Activated T-helper 17 cell treated with anti-CD3 and anti-CD28 coated beads, Interleukin-2, amount 50 U/mL, for 72 hours (primary cell): Measurements from ENCODE around the gene SLC30A7. TPM values are rescaled to one million over a fixed set of nuclear protein-coding genes. Genes with fewer than 3 reads are reported as not detected.
A peak's percentile ranks its signal among the peaks of the same experiment; 100 is the strongest.

ENCODE experiments used
- ATAC-seq: fragments of 150-1000 bp; cut with Tn5 transposase; replicated peaks from 2 replicates; pipeline ENCODE4 v1.10.0; 2021; ENCODE audit warnings: mild to moderate bottlenecking, moderate library complexity
- H3K27ac Mint-ChIP-seq: one replicate; pipeline ENCODE4 v1.8.0; 2022; ENCODE audit warnings: mixed read lengths
- H3K27me3 Mint-ChIP-seq: one replicate; pipeline ENCODE4 v1.8.0; 2022; ENCODE audit warnings: mixed read lengths
- H3K36me3 Mint-ChIP-seq: one replicate; pipeline ENCODE4 v1.8.0; 2022; ENCODE audit warnings: low read depth, mild to moderate bottlenecking, mixed read lengths
- H3K4me1 Mint-ChIP-seq: one replicate; pipeline ENCODE4 v1.8.0; 2022; ENCODE audit warnings: mixed read lengths
- H3K4me3 Mint-ChIP-seq: one replicate; pipeline ENCODE4 v1.8.0; 2022; ENCODE audit warnings: mild to moderate bottlenecking, mixed read lengths
- H3K9me3 Mint-ChIP-seq: one replicate; pipeline ENCODE4 v1.8.0; 2022; ENCODE audit warnings: mixed read lengths
- total RNA-seq, 2 donors: library from RNA; stranded (reverse); gene quantifications; one replicate each; pipeline ENCODE4 v1.2.3, GENCODE V29; 2022

SLC30A7 gene
- total RNA-seq, 2 donors from 2014 or later, result 39.1 to 51.6 TPM

- peaks cover 4% of the 10 kb centered on the region for H3K9me3 Mint-ChIP-seq
- peaks cover 16% of the 10 kb centered on the region for H3K4me1 Mint-ChIP-seq
- no peak overlapping the region for H3K4me3 Mint-ChIP-seq
- H3K27me3 Mint-ChIP-seq, result no peaks in the 10 kb centered on the region
- ATAC-seq, result peak; percentile 38
- H3K36me3 Mint-ChIP-seq, result peaks cover 50% of the 10 kb centered on the region
- no peak overlapping the region for H3K27ac Mint-ChIP-seq
Observed at GRCh38 chr1:101002551-101002950, 106.7 kb downstream of the SLC30A7 start.

- no peak for ATAC-seq
- H3K27ac Mint-ChIP-seq, result no peak overlapping the region
Observed at GRCh38 chr1:101003012-101003650, 107.2 kb downstream of the SLC30A7 start.

GRCh38 chr1:101004061-101004460 is 108.2 kb downstream of the SLC30A7 start:
- Mint-ChIP-seq H3K9me3 (peaks cover 9% of the 10 kb centered on the region), H3K4me3 (no peak overlapping the region), H3K4me1 (peaks cover 16% of the 10 kb centered on the region), H3K36me3 (peaks cover 45% of the 10 kb centered on the region), H3K27me3 (no peaks in the 10 kb centered on the region), H3K27ac (no peak overlapping the region)
- ATAC-seq, result no peak

More at GRCh38 chr1:101003012-101003650, 107.2 kb downstream of the SLC30A7 start:
- H3K27me3 Mint-ChIP-seq, result no peaks in the 10 kb centered on the region
- H3K36me3 Mint-ChIP-seq, result peaks cover 46% of the 10 kb centered on the region
- no peak overlapping the region for H3K4me3 Mint-ChIP-seq
- H3K4me1 Mint-ChIP-seq, result peaks cover 16% of the 10 kb centered on the region
- H3K9me3 Mint-ChIP-seq, result peaks cover 4% of the 10 kb centered on the region

GRCh38 chr1:101004670-101005069 is 108.8 kb downstream of the SLC30A7 start:
- Mint-ChIP-seq H3K36me3 (peaks cover 48% of the 10 kb centered on the region), H3K4me3 (no peak overlapping the region), H3K9me3 (peaks cover 9% of the 10 kb centered on the region), H3K27ac (no peak overlapping the region), H3K27me3 (no peaks in the 10 kb centered on the region), H3K4me1 (peaks cover 16% of the 10 kb centered on the region)
- no peak for ATAC-seq

GRCh38 chr1:101005183-101005582 is 109.3 kb downstream of the SLC30A7 start:
- peak overlapping the region; percentile 20 for H3K27ac Mint-ChIP-seq
- H3K4me3 Mint-ChIP-seq, result peak overlapping the region; percentile 32
- no peaks in the 10 kb centered on the region for H3K27me3 Mint-ChIP-seq
- no peak for ATAC-seq
- peaks cover 9% of the 10 kb centered on the region for H3K9me3 Mint-ChIP-seq
- H3K36me3 Mint-ChIP-seq, result peaks cover 50% of the 10 kb centered on the region
- peaks cover 16% of the 10 kb centered on the region for H3K4me1 Mint-ChIP-seq

- Mint-ChIP-seq H3K4me3 (peak overlapping the region; percentile 32), H3K9me3 (peaks cover 9% of the 10 kb centered on the region), H3K27me3 (no peaks in the 10 kb centered on the region), H3K36me3 (peaks cover 50% of the 10 kb centered on the region), H3K4me1 (peaks cover 15% of the 10 kb centered on the region), H3K27ac (peak overlapping the region; percentile 31)
- ATAC-seq, result peak; percentile 61
Observed at GRCh38 chr1:101005871-101006270, 110.0 kb downstream of the SLC30A7 start.

- Mint-ChIP-seq H3K4me3 (peak overlapping the region; percentile 32), H3K27ac (peak overlapping the region; percentile 31), H3K27me3 (no peaks in the 10 kb centered on the region), H3K4me1 (peaks cover 12% of the 10 kb centered on the region), H3K36me3 (peaks cover 45% of the 10 kb centered on the region), H3K9me3 (peaks cover 9% of the 10 kb centered on the region)
- peak; percentile 69 for ATAC-seq
Observed at GRCh38 chr1:101006553-101006952, 110.7 kb downstream of the SLC30A7 start.

- Mint-ChIP-seq H3K4me3 (no peak overlapping the region), H3K36me3 (peaks cover 56% of the 10 kb centered on the region), H3K9me3 (peaks cover 9% of the 10 kb centered on the region), H3K27me3 (no peaks in the 10 kb centered on the region), H3K4me1 (peaks cover 12% of the 10 kb centered on the region), H3K27ac (no peak overlapping the region)
- ATAC-seq, result no peak
Observed at GRCh38 chr1:101008229-101008834, 112.4 kb downstream of the SLC30A7 start.

- Mint-ChIP-seq H3K27ac (no peak overlapping the region), H3K9me3 (peaks cover under 1% of the 10 kb centered on the region), H3K4me3 (no peak overlapping the region), H3K36me3 (peaks cover 83% of the 10 kb centered on the region), H3K4me1 (no peaks in the 10 kb centered on the region), H3K27me3 (no peaks in the 10 kb centered on the region)
- ATAC-seq, result no peak
Observed at GRCh38 chr1:101013776-101014175, 117.9 kb downstream of the SLC30A7 start.

- H3K36me3 Mint-ChIP-seq, result peaks cover 92% of the 10 kb centered on the region
- no peak overlapping the region for H3K4me3 Mint-ChIP-seq
- ATAC-seq, result no peak
- H3K9me3 Mint-ChIP-seq, result no peaks in the 10 kb centered on the region
- H3K27ac Mint-ChIP-seq, result no peak overlapping the region
- H3K4me1 Mint-ChIP-seq, result peaks cover 11% of the 10 kb centered on the region
- no peaks in the 10 kb centered on the region for H3K27me3 Mint-ChIP-seq
Observed at GRCh38 chr1:101017448-101017847, 121.6 kb downstream of the SLC30A7 start.

- Mint-ChIP-seq H3K4me3 (no peak overlapping the region), H3K4me1 (peaks cover 25% of the 10 kb centered on the region), H3K27me3 (no peaks in the 10 kb centered on the region), H3K36me3 (peaks cover 70% of the 10 kb centered on the region), H3K27ac (no peak overlapping the region), H3K9me3 (no peaks in the 10 kb centered on the region)
- no peak for ATAC-seq
Observed at GRCh38 chr1:101022294-101022693, 126.4 kb downstream of the SLC30A7 start.

GRCh38 chr1:101025283-101025656 is 129.4 kb downstream of the SLC30A7 start:
- no peaks in the 10 kb centered on the region for H3K27me3 Mint-ChIP-seq
- peak; percentile 49 for ATAC-seq
- H3K4me1 Mint-ChIP-seq, result peaks cover 35% of the 10 kb centered on the region
- H3K27ac Mint-ChIP-seq, result peak overlapping the region; percentile 91
- peak overlapping the region; percentile 92 for H3K4me3 Mint-ChIP-seq
- peaks cover 69% of the 10 kb centered on the region for H3K36me3 Mint-ChIP-seq
- H3K9me3 Mint-ChIP-seq, result no peaks in the 10 kb centered on the region

GRCh38 chr1:101025657-101026429 is 130.0 kb downstream of the SLC30A7 start, which contains the start of gene DPH5:
Gene DPH5 (minus strand): TSS chr1:101025784. CDS start chr1:101025443, 341 bp downstream.
- Mint-ChIP-seq H3K4me1 (peaks cover 30% of the 10 kb centered on the region), H3K27ac (peak within 1 kb of the TSS; percentile 91), H3K36me3 (peaks cover 65% of the 10 kb centered on the region), H3K4me3 (peak within 1 kb of the TSS; percentile 92), H3K9me3 (no peaks in the 10 kb centered on the region), H3K27me3 (no peaks in the 10 kb centered on the region)
- ATAC-seq, result peak; percentile 92

GRCh38 chr1:101026430-101026788 is 130.5 kb downstream of the SLC30A7 start:
- no peaks in the 10 kb centered on the region for H3K9me3 Mint-ChIP-seq
- peaks cover 33% of the 10 kb centered on the region for H3K4me1 Mint-ChIP-seq
- H3K27me3 Mint-ChIP-seq, result no peaks in the 10 kb centered on the region
- ATAC-seq, result no peak
- peak overlapping the region; percentile 91 for H3K27ac Mint-ChIP-seq
- peaks cover 64% of the 10 kb centered on the region for H3K36me3 Mint-ChIP-seq
- H3K4me3 Mint-ChIP-seq, result peak overlapping the region; percentile 92
